Breast epithelium (tissue), 4 donors: Measurements from ENCODE around the gene SLC8A2. TPM values are rescaled to one million over a fixed set of nuclear protein-coding genes. Genes with fewer than 3 reads are reported as not detected.

ENCODE experiments used
- DNase-seq, 2 donors: peaks; one replicate each; pipeline ENCODE4 v3.0.0-alpha.2; 2019; ENCODE audit warnings: low spot score in 2 of 2
- H3K27ac ChIP-seq, 2 donors: fragments of 200-600 bp; sonication (generic) in 1 of 2; one replicate each; pipeline ENCODE4 v1.5.1; 2016 to 2019; ENCODE audit warnings: mild to moderate bottlenecking in 1 of 2
- H3K27me3 ChIP-seq, 2 donors: fragments of 200-600 bp; sonication (generic) in 1 of 2; one replicate each; pipeline versions ENCODE4 v1.5.1 to v1.6.0; 2017 to 2019; ENCODE audit warnings: control low read depth in 1 of 2, mild to moderate bottlenecking in 1 of 2
- H3K36me3 ChIP-seq: fragments of 200-600 bp; one replicate; pipeline ENCODE4 v1.5.1; 2019
- H3K4me1 ChIP-seq, 2 donors: fragments of 200-600 bp; sonication (generic); one replicate each; pipeline ENCODE4 v1.5.1; 2016 to 2019; ENCODE audit warnings: control low read depth in 1 of 2
- H3K4me3 ChIP-seq, 3 donors: fragments of 200-600 bp; sonication (generic); 1 replicate in 2 of 3; 2 replicates in 1 of 3; pipeline ENCODE4 v1.5.1; 2016 to 2019; ENCODE audit warnings: mild to moderate bottlenecking in 3 of 3, moderate library complexity in 2 of 3
- H3K9me3 ChIP-seq, 2 donors: fragments of 200-600 bp; sonication (generic) in 1 of 2; one replicate each; pipeline ENCODE4 v1.5.1; 2016 to 2019; ENCODE audit warnings: control low read depth in 1 of 2
- POLR2A ChIP-seq: fragments of 450-650 bp; IDR thresholded peaks from one replicate; pipeline ENCODE4 v1.6.1; 2016; ENCODE audit warnings: antibody characterized with exemption, mild to moderate bottlenecking, moderate library complexity
- POLR2AphosphoS5 ChIP-seq, 3 donors: sonication (generic); formaldehyde crosslinking; IDR thresholded peaks; one replicate each; pipeline ENCODE4 v1.6.1; 2017; ENCODE audit warnings: antibody characterized with exemption in 3 of 3
- intact Hi-C: fragments of 100-400 bp; cut with DNase I; formaldehyde crosslinking; loops from one replicate; pipeline ENCODE4 v1.15.1; 2023; ENCODE audit warnings: low total_unique reads
- total RNA-seq, 3 donors: library from RNA; depleted of rRNA; stranded (reverse); fragments of >200 nt; gene quantifications; one replicate each; pipeline ENCODE4 v1.1.0, GENCODE V29; 2016
- TF ChIP-seq, protein P1 (sequence below), 3 donors: fragments of 450-650 bp; IDR thresholded peaks; one replicate each; pipeline ENCODE4 v1.5.1; 2016 to 2017; ENCODE audit warnings: antibody characterized with exemption in 3 of 3, mild to moderate bottlenecking in 3 of 3, moderate library complexity in 3 of 3

SLC8A2 gene
- total RNA-seq, 3 donors from 2014 or later, result under 0.01 to 0.29 TPM; not detected in 1

DNA sequence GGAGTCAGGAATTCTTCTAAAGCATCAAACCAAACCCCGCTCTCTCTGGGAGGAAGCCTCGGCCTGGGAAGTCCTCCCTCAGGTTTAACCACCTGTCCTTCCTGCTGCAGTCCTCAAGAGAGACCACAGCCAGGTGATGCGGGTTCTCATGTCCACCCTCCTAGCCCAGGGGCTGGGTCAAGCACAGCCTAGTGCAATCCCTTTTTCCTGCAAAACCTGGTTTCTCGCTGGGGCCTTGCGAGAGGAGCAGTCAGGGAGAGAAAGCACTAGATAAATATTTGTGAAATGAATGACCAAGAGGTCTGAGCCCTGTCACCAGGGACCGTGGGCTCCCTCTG is 2.4 kb downstream of the SLC8A2 start:
- DNase-seq, result no peak
- Histone ChIP-seq H3K36me3 (no peaks in the 10 kb centered on the region), H3K4me3 (no peak overlapping the region), H3K9me3 (no peaks in the 10 kb centered on the region), H3K27ac (no peak overlapping the region), H3K27me3 (peaks cover 0 to 49% of the 10 kb centered on the region in 2 donors), H3K4me1 (peaks cover 0 to 10% of the 10 kb centered on the region in 2 donors)
- intact Hi-C loops, result no loop called here
- TF ChIP-seq POLR2AphosphoS5 (IDR thresholded peaks at IDR 0.05) (no peak), POLR2A (no peak)
- TF ChIP-seq, protein P1, sequence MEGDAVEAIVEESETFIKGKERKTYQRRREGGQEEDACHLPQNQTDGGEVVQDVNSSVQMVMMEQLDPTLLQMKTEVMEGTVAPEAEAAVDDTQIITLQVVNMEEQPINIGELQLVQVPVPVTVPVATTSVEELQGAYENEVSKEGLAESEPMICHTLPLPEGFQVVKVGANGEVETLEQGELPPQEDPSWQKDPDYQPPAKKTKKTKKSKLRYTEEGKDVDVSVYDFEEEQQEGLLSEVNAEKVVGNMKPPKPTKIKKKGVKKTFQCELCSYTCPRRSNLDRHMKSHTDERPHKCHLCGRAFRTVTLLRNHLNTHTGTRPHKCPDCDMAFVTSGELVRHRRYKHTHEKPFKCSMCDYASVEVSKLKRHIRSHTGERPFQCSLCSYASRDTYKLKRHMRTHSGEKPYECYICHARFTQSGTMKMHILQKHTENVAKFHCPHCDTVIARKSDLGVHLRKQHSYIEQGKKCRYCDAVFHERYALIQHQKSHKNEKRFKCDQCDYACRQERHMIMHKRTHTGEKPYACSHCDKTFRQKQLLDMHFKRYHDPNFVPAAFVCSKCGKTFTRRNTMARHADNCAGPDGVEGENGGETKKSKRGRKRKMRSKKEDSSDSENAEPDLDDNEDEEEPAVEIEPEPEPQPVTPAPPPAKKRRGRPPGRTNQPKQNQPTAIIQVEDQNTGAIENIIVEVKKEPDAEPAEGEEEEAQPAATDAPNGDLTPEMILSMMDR (IDR thresholded peaks at IDR 0.05), result no peak

DNA sequence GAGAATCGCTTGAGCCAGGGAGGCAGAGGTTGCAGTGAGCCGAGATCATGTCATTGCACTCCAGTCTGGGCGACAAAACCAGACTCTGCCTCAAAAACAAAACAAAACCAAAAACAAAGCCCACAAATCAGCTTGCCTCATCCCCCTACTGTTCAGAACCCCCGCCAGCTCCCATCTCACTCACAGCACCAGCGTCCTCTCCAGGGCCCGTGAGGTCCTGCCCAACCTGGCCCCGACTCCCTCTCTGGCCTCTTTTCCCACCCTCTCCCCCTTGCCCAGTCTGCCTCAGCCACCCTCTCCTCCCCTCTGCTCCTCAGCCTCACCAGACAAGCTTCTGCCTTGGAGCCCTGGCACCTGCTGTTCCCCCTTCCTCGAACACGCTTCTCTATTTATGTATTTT is 3.8 kb downstream of the SLC8A2 start:
- no peak overlapping the region for H3K27ac ChIP-seq
- H3K27me3 ChIP-seq, result peaks cover 0 to 40% of the 10 kb centered on the region in 2 donors
- DNase-seq, result no peak
- H3K9me3 ChIP-seq, result no peaks in the 10 kb centered on the region
- no peak for TF ChIP-seq POLR2AphosphoS5 (IDR thresholded peaks at IDR 0.05)
- TF ChIP-seq POLR2A, result no peak
- TF ChIP-seq, protein P1 (IDR thresholded peaks at IDR 0.05), result no peak
- intact Hi-C loops, result no loop called here
- H3K4me1 ChIP-seq, result peaks cover 0 to 10% of the 10 kb centered on the region in 2 donors
- H3K4me3 ChIP-seq, result no peak overlapping the region
- no peaks in the 10 kb centered on the region for H3K36me3 ChIP-seq

DNA sequence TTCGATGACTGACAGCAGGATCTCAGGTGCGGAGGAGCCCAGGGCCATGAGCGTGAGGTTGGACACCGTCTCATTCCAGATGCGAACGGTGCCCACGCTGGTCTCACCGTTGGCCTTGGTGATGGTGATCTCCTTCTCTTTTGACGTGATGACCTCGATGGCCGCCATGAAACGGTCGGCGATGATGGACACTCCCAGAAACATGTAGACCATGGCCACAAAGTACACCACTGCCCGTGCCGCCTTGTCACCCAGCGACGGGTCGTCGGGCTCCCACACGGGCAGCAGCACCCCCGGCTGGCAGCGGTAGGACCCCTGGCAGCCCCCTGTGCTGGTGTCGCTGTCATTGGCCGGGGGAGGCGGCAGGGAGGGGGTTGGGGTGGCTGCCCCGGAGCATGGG is 5.7 kb downstream of the SLC8A2 start:
- no peaks in the 10 kb centered on the region for H3K36me3 ChIP-seq
- no peak overlapping the region for H3K4me3 ChIP-seq
- no peaks in the 10 kb centered on the region for H3K9me3 ChIP-seq
- DNase-seq, result no peak
- no peak overlapping the region for H3K27ac ChIP-seq
- no peak for TF ChIP-seq POLR2AphosphoS5 (IDR thresholded peaks at IDR 0.05)
- TF ChIP-seq POLR2A, result no peak
- TF ChIP-seq, protein P1 (IDR thresholded peaks at IDR 0.05), result no peak
- intact Hi-C loops, result no loop called here
- H3K4me1 ChIP-seq, result no peaks in the 10 kb centered on the region
- peaks cover 0 to 35% of the 10 kb centered on the region in 2 donors for H3K27me3 ChIP-seq

DNA sequence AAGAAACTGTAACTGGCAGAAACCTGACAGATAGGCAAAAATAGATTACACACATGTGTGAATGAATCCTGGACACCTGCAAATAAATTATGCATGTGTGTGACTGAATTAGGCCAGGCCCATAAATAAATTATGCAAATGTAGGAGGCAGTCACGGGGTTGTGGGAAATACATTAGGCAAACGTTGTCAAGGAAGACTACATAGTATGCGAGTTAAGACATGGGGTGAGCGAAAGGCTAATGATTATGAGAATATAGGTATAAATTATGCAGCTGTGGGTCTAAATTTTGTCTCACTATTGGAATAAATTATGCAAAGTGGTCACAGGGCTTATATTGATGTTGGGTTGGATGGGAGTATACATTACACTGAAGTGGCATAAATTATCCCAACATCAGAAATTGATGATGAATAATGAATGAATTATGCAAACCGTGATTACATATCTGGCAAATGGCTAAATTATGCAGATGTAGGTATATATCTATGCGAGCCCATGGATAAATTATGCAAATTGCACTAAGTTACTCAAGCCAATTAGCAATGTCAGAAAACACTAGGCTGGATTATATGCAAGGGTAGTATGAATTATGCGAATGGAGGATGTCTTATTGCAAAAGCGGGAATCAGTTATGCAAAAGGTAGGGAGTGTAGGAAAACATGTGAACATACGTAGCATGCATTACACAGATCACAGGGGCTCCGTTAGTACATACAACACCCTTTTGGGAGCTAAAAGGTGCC is 6.8 kb downstream of the SLC8A2 start:
- intact Hi-C loops, result no loop called here
- TF ChIP-seq, protein P1 (IDR thresholded peaks at IDR 0.05), result no peak
- no peak for TF ChIP-seq POLR2AphosphoS5 (IDR thresholded peaks at IDR 0.05)
- TF ChIP-seq POLR2A, result no peak
- H3K4me1 ChIP-seq, result no peaks in the 10 kb centered on the region
- no peak for DNase-seq
- H3K9me3 ChIP-seq, result no peaks in the 10 kb centered on the region
- H3K27me3 ChIP-seq, result peaks cover 0 to 35% of the 10 kb centered on the region in 2 donors
- no peak overlapping the region for H3K27ac ChIP-seq
- H3K4me3 ChIP-seq, result no peak overlapping the region
- H3K36me3 ChIP-seq, result no peaks in the 10 kb centered on the region

DNA sequence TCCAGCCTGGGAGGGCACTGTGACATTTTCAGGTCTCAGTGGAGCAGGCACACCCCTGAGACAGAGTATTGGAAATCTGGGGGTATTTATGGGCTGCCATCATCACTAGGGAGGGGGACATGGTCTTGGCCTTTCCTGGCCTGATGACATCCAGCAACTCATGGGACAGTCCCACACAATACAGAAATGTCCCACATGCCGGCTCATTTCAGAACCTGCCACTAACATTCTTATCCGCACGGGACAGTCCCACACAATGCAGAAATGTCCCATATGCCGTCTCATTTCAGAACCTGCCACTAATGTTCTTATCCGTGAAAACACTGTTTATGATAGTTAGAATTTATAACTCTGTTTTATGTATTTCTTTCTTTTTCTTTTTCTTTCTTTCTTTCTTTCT is 9.8 kb downstream of the SLC8A2 start:
- Histone ChIP-seq H3K27me3 (peaks cover 6 to 55% of the 10 kb centered on the region in 2 donors), H3K27ac (no peak overlapping the region), H3K4me1 (peaks cover 0 to 4% of the 10 kb centered on the region in 2 donors), H3K9me3 (no peaks in the 10 kb centered on the region), H3K36me3 (no peaks in the 10 kb centered on the region), H3K4me3 (no peak overlapping the region)
- intact Hi-C loops, result no loop called here
- no peak for TF ChIP-seq POLR2A
- DNase-seq, result no peak
